Colonic mucosa (tissue), 4 donors: ENCODE measurements around the gene ATF1. TPM values are rescaled to one million over a fixed set of nuclear protein-coding genes. Genes with fewer than 3 reads are reported as not detected.
"Not testable (repeated sequence)": the region's sequence is repeated elsewhere in the genome, so short reads cannot be mapped to it uniquely, and the experiment has no call there.

Source experiments
- DNase-seq: peaks from one replicate; pipeline ENCODE4 v3.0.0-alpha.2; 2020
- H3K27ac ChIP-seq: fragments of 200-600 bp; one replicate; pipeline ENCODE4 v1.8.0; 2021
- H3K27me3 ChIP-seq: fragments of 200-600 bp; one replicate; pipeline ENCODE4 v1.8.0; 2021
- H3K36me3 ChIP-seq: fragments of 200-600 bp; one replicate; pipeline ENCODE4 v1.8.0; 2021
- H3K4me1 ChIP-seq: fragments of 200-600 bp; one replicate; pipeline ENCODE4 v1.8.0; 2021; ENCODE audit warnings: mild to moderate bottlenecking
- H3K4me3 ChIP-seq: fragments of 200-600 bp; one replicate; pipeline ENCODE4 v1.8.0; 2021
- H3K9ac ChIP-seq, 2 donors: one replicate each; pipeline ENCODE4 v1.7.0; 2013; ENCODE audit warnings: control low read depth in 2 of 2, low read depth in 2 of 2, low read length in 2 of 2
- H3K9me3 ChIP-seq: fragments of 200-600 bp; one replicate; pipeline ENCODE4 v1.8.0; 2021
- intact Hi-C: fragments of 100-400 bp; cut with DNase I; formaldehyde crosslinking; loops from one replicate; pipeline ENCODE4 v1.14.1; 2022
- total RNA-seq, 2 donors: library from RNA; stranded (reverse); fragmentation: NEBNext Ultra II Directional in 1 of 2; extraction: Animal tissue kit (Norgen Biotek cat#: 25700) in 1 of 2; gene quantifications; one replicate each; pipeline ENCODE4 v1.2.1, GENCODE V29; 2021
- TF ChIP-seq, protein P1 (sequence below): fragments of 200-600 bp; IDR thresholded peaks from one replicate; pipeline ENCODE4 v1.8.0; 2022; ENCODE audit warnings: antibody characterized with exemption, mild to moderate bottlenecking
- donor health status: healthy.
- donor health status: DM: no; HTN: no; CAD: no.
- donor health status: DM: no; HTN: no; CAD: no.

ATF1 gene
- total RNA-seq, 2 donors from 2014 or later, result 39.5 to 49.9 TPM

DNA sequence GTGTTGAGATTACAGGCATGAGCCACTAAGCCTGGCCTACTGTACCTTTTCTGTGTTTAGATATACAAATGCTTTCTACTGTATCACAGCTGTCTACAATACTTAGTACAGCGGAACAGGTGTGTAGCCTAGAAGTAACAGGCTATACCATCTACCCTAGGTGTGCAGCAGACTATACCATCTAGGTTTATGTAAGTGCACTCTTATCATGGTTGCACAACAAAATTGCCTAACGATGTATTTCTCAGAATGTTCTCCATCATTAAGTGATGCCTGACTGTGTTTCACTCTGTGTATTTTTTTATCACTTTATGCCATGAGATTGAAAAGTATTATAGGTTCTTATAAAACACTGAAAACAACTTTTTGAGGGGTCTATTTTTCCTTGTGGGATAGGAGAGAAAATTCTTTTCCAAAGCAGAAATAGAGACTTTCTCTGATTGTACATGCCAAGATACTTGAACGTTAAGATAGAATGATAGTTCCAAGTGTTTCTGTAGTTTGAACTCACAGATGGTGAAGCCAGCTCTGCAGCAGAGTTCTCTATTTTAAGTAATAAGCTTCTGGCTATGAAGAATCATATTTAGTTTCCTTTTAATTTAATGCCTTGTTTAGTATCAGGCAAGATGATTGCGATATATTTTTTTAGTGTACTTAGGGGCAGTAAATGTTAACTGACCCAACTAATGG is 95.9 kb downstream of the ATF1 start:
- H3K9ac ChIP-seq, result no peak overlapping the region
- H3K27ac ChIP-seq, result no peak overlapping the region
- no peaks in the 10 kb centered on the region for H3K9me3 ChIP-seq
- no peak overlapping the region for H3K4me3 ChIP-seq
- intact Hi-C loops, result no loop called here
- no peaks in the 10 kb centered on the region for H3K36me3 ChIP-seq
- H3K27me3 ChIP-seq, result no peaks in the 10 kb centered on the region
- DNase-seq, result no peak
- TF ChIP-seq, protein P1, sequence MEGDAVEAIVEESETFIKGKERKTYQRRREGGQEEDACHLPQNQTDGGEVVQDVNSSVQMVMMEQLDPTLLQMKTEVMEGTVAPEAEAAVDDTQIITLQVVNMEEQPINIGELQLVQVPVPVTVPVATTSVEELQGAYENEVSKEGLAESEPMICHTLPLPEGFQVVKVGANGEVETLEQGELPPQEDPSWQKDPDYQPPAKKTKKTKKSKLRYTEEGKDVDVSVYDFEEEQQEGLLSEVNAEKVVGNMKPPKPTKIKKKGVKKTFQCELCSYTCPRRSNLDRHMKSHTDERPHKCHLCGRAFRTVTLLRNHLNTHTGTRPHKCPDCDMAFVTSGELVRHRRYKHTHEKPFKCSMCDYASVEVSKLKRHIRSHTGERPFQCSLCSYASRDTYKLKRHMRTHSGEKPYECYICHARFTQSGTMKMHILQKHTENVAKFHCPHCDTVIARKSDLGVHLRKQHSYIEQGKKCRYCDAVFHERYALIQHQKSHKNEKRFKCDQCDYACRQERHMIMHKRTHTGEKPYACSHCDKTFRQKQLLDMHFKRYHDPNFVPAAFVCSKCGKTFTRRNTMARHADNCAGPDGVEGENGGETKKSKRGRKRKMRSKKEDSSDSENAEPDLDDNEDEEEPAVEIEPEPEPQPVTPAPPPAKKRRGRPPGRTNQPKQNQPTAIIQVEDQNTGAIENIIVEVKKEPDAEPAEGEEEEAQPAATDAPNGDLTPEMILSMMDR, result no peak
- H3K4me1 ChIP-seq, result no peaks in the 10 kb centered on the region

DNA sequence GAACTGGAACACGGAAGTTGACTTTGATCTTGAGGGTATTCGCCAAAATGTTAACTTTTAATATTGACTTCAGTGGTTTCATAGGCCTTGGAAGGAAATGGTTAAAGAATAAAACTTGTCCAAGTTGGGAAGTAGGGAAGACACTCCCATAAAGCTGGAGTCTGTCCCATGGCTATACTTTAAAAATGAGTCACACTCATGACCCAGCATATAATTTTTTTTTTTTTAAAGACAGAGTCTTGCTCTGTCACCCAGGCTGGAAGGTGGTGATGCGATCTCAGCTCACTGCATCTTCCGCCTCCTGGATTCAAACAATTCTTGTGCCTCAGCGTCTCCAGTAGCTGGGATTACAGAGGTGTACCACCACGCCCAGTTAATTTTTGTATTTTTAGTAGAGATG is 98.4 kb downstream of the ATF1 start:
- no peak overlapping the region for H3K27ac ChIP-seq
- intact Hi-C loops, result no loop called here
- no peaks in the 10 kb centered on the region for H3K4me1 ChIP-seq
- H3K9me3 ChIP-seq, result no peaks in the 10 kb centered on the region
- TF ChIP-seq, protein P1, result no peak
- H3K27me3 ChIP-seq, result no peaks in the 10 kb centered on the region
- H3K4me3 ChIP-seq, result no peak overlapping the region
- H3K9ac ChIP-seq, result no peak overlapping the region
- DNase-seq, result no peak
- H3K36me3 ChIP-seq, result no peaks in the 10 kb centered on the region

GRCh38 chr12:50865266-50865665 is 101.4 kb downstream of the ATF1 start:
- intact Hi-C loops, result no loop called here
- Histone ChIP-seq H3K36me3 (no peaks in the 10 kb centered on the region), H3K9ac (no peak overlapping the region), H3K4me1 (no peaks in the 10 kb centered on the region), H3K27me3 (no peaks in the 10 kb centered on the region), H3K27ac (no peak overlapping the region), H3K4me3 (no peak overlapping the region), H3K9me3 (no peaks in the 10 kb centered on the region)
- TF ChIP-seq, protein P1, result no peak
- no peak for DNase-seq

GRCh38 chr12:50868881-50869280 is 105.0 kb downstream of the ATF1 start:
- intact Hi-C loops, H3K27ac ChIP-seq, DNase-seq, H3K9ac ChIP-seq, H3K4me1 ChIP-seq, H3K36me3 ChIP-seq, H3K27me3 ChIP-seq, H3K4me3 ChIP-seq, H3K9me3 ChIP-seq: not testable (repeated sequence)

Other genes starting within 250 kb of the ATF1 start
- not detected for gene TMPRSS12, start 78.8 kb downstream of the ATF1 start, total RNA-seq
- not detected for gene HIGD1C, start 188.4 kb downstream of the ATF1 start, total RNA-seq